K562 (cell line): Measurements from ENCODE around the gene AKT1. TPM values are rescaled to one million over a fixed set of nuclear protein-coding genes. Genes with fewer than 3 reads are reported as not detected.

Experiments
- ATF1 ChIP-seq, 2 experiments: fragments of 450-650 bp in 1 of 2; IDR thresholded peaks; 2 replicates each; pipeline ENCODE4 v1.6.1; 2016; ENCODE audit warnings: missing compliant biosample characterization in 1 of 2, missing genetic modification characterization in 1 of 2
- CREB1 ChIP-seq, 2 experiments: sonication (generic) in 1 of 2; formaldehyde crosslinking in 1 of 2; IDR thresholded peaks; 2 replicates each; pipeline versions ENCODE4 v1.6.1 to v1.8.0; 2012 to 2022; ENCODE audit warnings: inconsistent platforms in 1 of 2, mild to moderate bottlenecking in 1 of 2, missing genetic modification reagents in 1 of 2, moderate library complexity in 1 of 2
- DIDO1 ChIP-seq: fragments of 450-650 bp; IDR thresholded peaks from 2 replicates; pipeline ENCODE4 v1.6.1; 2016; ENCODE audit warnings: low read depth, missing biosample characterization, missing genetic modification characterization
- E2F3 ChIP-seq: fragments of 250-450 bp; sonication (Bioruptor Pico); IDR thresholded peaks from 2 replicates; pipeline ENCODE4 v1.4.0; 2020; ENCODE audit warnings: mild to moderate bottlenecking
- ELF1 ChIP-seq: fragments of 200-800 bp; sonication (Bioruptor generic); IDR thresholded peaks from 2 replicates; pipeline ENCODE4 v1.6.1; 2016; ENCODE audit warnings: missing genetic modification characterization, missing compliant biosample characterization
- MAZ ChIP-seq, 2 experiments: fragments of 450-650 bp in 1 of 2; sonication (generic) in 1 of 2; formaldehyde crosslinking; IDR thresholded peaks in 1 of 2; conservative IDR thresholded peaks in 1 of 2; 2 replicates each; pipeline versions ENCODE4 v1.4.0 to v1.5.0; 2020; ENCODE audit warnings: mild to moderate bottlenecking in 1 of 2, missing genetic modification reagents in 1 of 2
- MCM3 ChIP-seq: fragments of 450-650 bp; IDR thresholded peaks from 2 replicates; pipeline ENCODE4 v1.6.1; 2016
- MYNN ChIP-seq, 2 experiments: sonication (generic); formaldehyde crosslinking in 1 of 2; IDR thresholded peaks; 2 replicates each; pipeline versions ENCODE4 v1.5.0 to v1.6.1; 2016 to 2020; ENCODE audit warnings: antibody characterized with exemption in 1 of 2, missing genetic modification reagents in 1 of 2
- NFE2 ChIP-seq: IDR thresholded peaks from 2 replicates; pipeline ENCODE4 v1.6.1; 2014; ENCODE audit warnings: antibody characterized with exemption, low read depth
- NONO ChIP-seq, 2 experiments: fragments of 200-400 bp in 1 of 2; fragments of 450-650 bp in 1 of 2; formaldehyde crosslinking in 1 of 2; IDR thresholded peaks; 2 replicates each; pipeline ENCODE4 v1.6.1; 2017; ENCODE audit warnings: low read depth in 2 of 2, mild to moderate bottlenecking in 2 of 2, moderate library complexity in 2 of 2, low read length in 1 of 2
- TAL1 ChIP-seq: fragments of 450-650 bp; IDR thresholded peaks from 2 replicates; pipeline ENCODE4 v1.6.1; 2016; ENCODE audit warnings: mild to moderate bottlenecking
- TCF15 ChIP-seq: fragments of 250-450 bp; sonication (Bioruptor Pico); IDR thresholded peaks from 2 replicates; pipeline ENCODE4 v1.8.0; 2022; ENCODE audit warnings: moderate library complexity, mild to moderate bottlenecking, inconsistent platforms
- ZBTB17 ChIP-seq: fragments of 450-650 bp; formaldehyde crosslinking; IDR thresholded peaks from 2 replicates; pipeline ENCODE4 v1.4.0; 2020; ENCODE audit warnings: mild to moderate bottlenecking
- ZFPM2 ChIP-seq: fragments of 250-450 bp; sonication (Bioruptor Pico); IDR thresholded peaks from 2 replicates; pipeline ENCODE4 v1.5.1; 2022; ENCODE audit warnings: mild to moderate bottlenecking
- ZNF133 ChIP-seq: fragments of 250-450 bp; sonication (Bioruptor Pico); IDR thresholded peaks from 2 replicates; pipeline ENCODE4 v1.4.0; 2020; ENCODE audit warnings: mild to moderate bottlenecking
- ZNF253 ChIP-seq: fragments of 250-450 bp; sonication (Bioruptor Pico); conservative IDR thresholded peaks from 2 replicates; pipeline ENCODE4 v1.6.1; 2021; ENCODE audit warnings: mild to moderate bottlenecking
- ZNF589 ChIP-seq: fragments of 200-800 bp; sonication (Bioruptor generic); IDR thresholded peaks from 2 replicates; pipeline ENCODE4 v1.6.1; 2016; ENCODE audit warnings: low read depth, missing genetic modification characterization, missing compliant biosample characterization
- polyA plus RNA-seq, 8 experiments: library from polyadenylated mRNA; depleted of rRNA in 4 of 8; stranded (reverse) in 5 of 8; unstranded in 3 of 8; fragments of >200 nt; fragmentation: Nextera tagmentation in 2 of 8; fragmentation: Illumina TruSeq in 1 of 8; extraction: Ambion mirVana in 2 of 8; extraction: Trizol in 1 of 8; gene quantifications; 2 replicates each; pipeline versions ENCODE4 v1.2.1 to v1.2.3, GENCODE V29; 2011 to 2014; ENCODE audit warnings: inconsistent platforms in 1 of 8, missing spikeins in 1 of 8
- total RNA-seq, 7 experiments: library from RNA; depleted of rRNA in 6 of 7; stranded (reverse); fragments of >200 nt in 6 of 7; fragmentation: Illumina TruSeq in 2 of 7; extraction: Trizol in 2 of 7; gene quantifications; 2 replicates each; pipeline versions ENCODE4 v1.2.1 to v1.2.3, GENCODE V29; 2011 to 2021; ENCODE audit warnings: low replicate concordance in 1 of 7
- TF ChIP-seq, protein P1 (sequence below): fragments of 250-450 bp; sonication (Bioruptor Pico); IDR thresholded peaks from 2 replicates; pipeline ENCODE4 v1.8.0; 2022; ENCODE audit warnings: inconsistent platforms, mild to moderate bottlenecking, moderate library complexity, borderline replicate concordance
- TF ChIP-seq, protein P2 (sequence below), 3 experiments: IDR thresholded peaks in 2 of 3; conservative IDR thresholded peaks in 1 of 3; 2 replicates each; pipeline ENCODE4 v1.5.1; 2011 to 2012; ENCODE audit warnings: low read length in 3 of 3, mild to moderate bottlenecking in 3 of 3, control low read depth in 2 of 3, improper control_type of control experiment in 1 of 3, inconsistent platforms in 1 of 3, low read depth in 1 of 3, mixed read lengths in 1 of 3, moderate library complexity in 1 of 3; ENCODE audit not compliant: insufficient read depth in 2 of 3

AKT1 gene
- total and polyA plus RNA-seq, 9 of the 15 experiments (the other 6 are each of a cell fraction or from before 2014, with no cell fraction given), result 0.49 to 132 (median 75.1) TPM

DNA sequence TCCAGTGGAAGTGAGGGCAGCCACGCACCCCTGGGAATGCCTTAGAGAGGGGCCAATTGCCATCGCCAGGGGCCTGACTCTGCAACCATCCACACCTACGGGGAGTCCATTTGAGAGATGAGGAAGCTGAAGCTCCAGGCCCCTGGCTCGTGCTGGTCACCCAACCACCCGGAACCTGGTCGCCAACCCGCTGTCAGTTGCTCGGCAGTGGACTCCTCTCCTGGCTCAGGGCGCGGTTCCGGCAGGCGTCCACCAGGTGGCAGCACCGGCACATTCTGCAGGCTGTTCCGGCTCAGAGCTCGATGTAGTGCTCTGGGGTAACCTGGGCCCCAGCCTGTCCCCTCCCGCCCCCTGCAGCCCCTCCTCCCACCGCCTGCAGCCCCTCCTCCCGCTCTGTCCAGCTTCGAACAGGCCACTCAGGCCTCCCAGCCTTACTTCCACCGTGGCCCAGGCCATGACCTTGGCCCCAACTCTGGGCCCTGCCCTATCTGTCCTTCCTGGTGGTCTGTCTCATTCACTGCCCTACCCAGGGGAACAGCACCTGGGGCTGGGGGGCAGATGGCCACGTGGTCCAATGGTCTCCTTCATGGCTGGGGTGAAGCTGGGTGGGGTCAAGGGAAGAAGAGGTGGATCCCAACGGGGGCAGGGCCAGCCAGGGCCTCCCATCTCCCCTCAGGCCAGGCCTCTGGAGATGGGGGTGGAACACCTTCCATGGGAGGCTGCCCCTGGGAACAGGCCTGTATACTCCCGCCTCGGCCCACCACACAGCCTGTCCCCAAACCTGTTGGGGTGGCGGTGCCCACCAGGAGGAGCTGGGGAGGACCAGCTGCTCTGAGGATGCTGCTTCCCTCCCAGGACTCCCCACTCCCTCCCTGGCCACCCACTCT, 26.9 kb downstream of the AKT1 start (continued):
- TF ChIP-seq, protein P1, sequence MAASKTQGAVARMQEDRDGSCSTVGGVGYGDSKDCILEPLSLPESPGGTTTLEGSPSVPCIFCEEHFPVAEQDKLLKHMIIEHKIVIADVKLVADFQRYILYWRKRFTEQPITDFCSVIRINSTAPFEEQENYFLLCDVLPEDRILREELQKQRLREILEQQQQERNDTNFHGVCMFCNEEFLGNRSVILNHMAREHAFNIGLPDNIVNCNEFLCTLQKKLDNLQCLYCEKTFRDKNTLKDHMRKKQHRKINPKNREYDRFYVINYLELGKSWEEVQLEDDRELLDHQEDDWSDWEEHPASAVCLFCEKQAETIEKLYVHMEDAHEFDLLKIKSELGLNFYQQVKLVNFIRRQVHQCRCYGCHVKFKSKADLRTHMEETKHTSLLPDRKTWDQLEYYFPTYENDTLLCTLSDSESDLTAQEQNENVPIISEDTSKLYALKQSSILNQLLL (CRISPR knock-in tag), result no peak
- TF ChIP-seq ZFPM2 (CRISPR knock-in tag) (no peak), ZNF253 (CRISPR knock-in tag) (no peak), MCM3 (no peak), E2F3 (CRISPR knock-in tag) (no peak), DIDO1 (tag) (no peak), MAZ (CRISPR knock-in tag; conservative IDR thresholded peaks at IDR 0.05 in 1 of 2, IDR thresholded peaks at IDR 0.05 in 1 of 2) (peak in 1 of 2 experiments; percentile 76; a peak in 1 of 4 replicates), MYNN (IDR thresholded peaks at IDR 0.05) (peak; percentile 46; the same call in 1 of the 2 replicates), MYNN (CRISPR knock-in tag; IDR thresholded peaks at IDR 0.05) (no peak), ELF1 (tag) (0 out of 2 replicates have a peak, but pooled peaks have one; percentile 21), NFE2 (no peak), ATF1 (CRISPR knock-in tag; IDR thresholded peaks at IDR 0.05) (no peak), ATF1 (tag; IDR thresholded peaks at IDR 0.05) (no peak), ZNF133 (no peak), CREB1 (IDR thresholded peaks at IDR 0.05) (no peak), CREB1 (CRISPR knock-in tag; IDR thresholded peaks at IDR 0.05) (no peak), ZBTB17 (CRISPR knock-in tag) (no peak), TCF15 (CRISPR knock-in tag) (no peak), NONO (IDR thresholded peaks at IDR 0.05; ENCODE audit: low read depth in 2 of 2, low read length in 1 of 2) (no peak), ZNF589 (no peak), TAL1 (no peak)
- TF ChIP-seq, protein P2, sequence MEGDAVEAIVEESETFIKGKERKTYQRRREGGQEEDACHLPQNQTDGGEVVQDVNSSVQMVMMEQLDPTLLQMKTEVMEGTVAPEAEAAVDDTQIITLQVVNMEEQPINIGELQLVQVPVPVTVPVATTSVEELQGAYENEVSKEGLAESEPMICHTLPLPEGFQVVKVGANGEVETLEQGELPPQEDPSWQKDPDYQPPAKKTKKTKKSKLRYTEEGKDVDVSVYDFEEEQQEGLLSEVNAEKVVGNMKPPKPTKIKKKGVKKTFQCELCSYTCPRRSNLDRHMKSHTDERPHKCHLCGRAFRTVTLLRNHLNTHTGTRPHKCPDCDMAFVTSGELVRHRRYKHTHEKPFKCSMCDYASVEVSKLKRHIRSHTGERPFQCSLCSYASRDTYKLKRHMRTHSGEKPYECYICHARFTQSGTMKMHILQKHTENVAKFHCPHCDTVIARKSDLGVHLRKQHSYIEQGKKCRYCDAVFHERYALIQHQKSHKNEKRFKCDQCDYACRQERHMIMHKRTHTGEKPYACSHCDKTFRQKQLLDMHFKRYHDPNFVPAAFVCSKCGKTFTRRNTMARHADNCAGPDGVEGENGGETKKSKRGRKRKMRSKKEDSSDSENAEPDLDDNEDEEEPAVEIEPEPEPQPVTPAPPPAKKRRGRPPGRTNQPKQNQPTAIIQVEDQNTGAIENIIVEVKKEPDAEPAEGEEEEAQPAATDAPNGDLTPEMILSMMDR (IDR thresholded peaks at IDR 0.05 in 2 of 3, conservative IDR thresholded peaks at IDR 0.05 in 1 of 3; ENCODE audit: insufficient read depth in 2 of 3, low read depth in 1 of 3, low read length in 3 of 3), result peak; percentile 61 to 89 (median 85)
